HG02678 (cell line): ENCODE data around the gene PRKCE.
"Not testable (repeated sequence)": the region's sequence is repeated elsewhere in the genome, so short reads cannot be mapped to it uniquely, and the experiment has no call there.

Source experiments
- ATAC-seq: cut with Tn5 transposase; IDR thresholded peaks from one replicate; pipeline ENCODE4 v1.9.1; 2021; ENCODE audit warnings: mild to moderate bottlenecking, moderate library complexity; ENCODE audit not compliant: unreplicated experiment

Gene PRKCE

GRCh38 chr2:45882707-45883602 is 231.5 kb downstream of the PRKCE start:
- ATAC-seq: no peak

- ATAC-seq: no peak
These were observed 232.1 kb downstream of the PRKCE start for GRCh38 chr2:45883603-45884000.

DNA sequence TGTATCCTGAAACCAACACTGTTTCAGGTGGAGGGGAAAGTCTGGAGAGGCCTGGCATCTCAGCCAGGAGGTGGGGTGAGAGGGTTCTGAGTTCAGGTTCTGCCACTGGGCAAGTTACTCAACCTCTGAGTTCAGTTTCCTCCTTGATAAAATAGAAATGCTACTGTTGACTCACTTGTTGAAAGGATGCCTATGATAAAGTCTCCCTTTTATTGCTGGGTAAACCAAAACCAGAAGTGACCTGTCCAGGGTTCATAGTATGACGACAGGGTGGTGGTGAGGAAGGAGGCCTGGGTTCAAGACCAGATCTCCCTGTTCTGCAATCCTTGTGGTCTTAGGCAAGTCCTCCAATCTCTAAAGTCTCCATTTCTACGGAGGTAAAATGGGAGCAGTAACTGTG is 232.7 kb downstream of the PRKCE start:
- ATAC-seq: no peak

- no peak for ATAC-seq
These were observed 233.7 kb downstream of the PRKCE start for GRCh38 chr2:45885171-45885621.

GRCh38 chr2:45886171-45886663 is 234.7 kb downstream of the PRKCE start:
- ATAC-seq: no peak

- no peak for ATAC-seq
These were observed 236.7 kb downstream of the PRKCE start for GRCh38 chr2:45888167-45888566.

GRCh38 chr2:45888641-45889040 is 237.2 kb downstream of the PRKCE start:
- ATAC-seq: no peak

GRCh38 chr2:45889053-45889452 is 237.6 kb downstream of the PRKCE start:
- ATAC-seq: peak; percentile 86

GRCh38 chr2:45889620-45890370 is 238.3 kb downstream of the PRKCE start:
- peak; percentile 29 for ATAC-seq

DNA sequence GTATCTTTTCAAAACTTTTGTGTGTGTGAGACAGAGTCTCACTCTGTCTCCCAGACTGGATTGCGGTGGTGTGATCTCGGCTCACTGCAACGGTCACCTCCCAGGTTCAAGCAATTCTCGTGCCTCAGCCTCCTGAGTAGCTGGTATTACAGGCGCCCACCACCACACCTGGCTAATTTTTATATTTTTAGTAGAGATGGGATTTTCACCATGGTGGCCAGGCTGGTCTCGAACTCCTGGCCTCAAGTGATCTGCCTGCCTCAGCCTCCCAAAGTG is 238.8 kb downstream of the PRKCE start:
- not testable (repeated sequence) for ATAC-seq

DNA sequence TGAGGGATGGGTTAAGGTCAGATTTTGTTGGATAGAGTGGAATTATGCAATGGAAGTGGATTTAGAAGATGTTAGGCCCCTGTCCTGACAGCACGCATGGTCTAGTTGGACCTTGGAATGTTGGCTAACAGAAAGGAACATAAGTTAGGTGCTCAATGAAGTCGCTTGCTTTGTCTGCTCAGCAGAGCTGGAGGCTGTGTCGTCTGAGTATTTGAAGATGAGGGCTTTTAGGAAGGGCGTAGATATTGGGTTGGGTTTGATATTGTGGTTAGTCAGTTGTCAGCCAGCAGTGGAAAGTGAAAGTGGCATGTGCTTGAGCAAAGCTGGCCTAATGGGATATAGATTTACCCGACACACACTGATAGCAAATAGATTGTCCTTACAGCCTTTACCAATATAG is 239.3 kb downstream of the PRKCE start:
- ATAC-seq: no peak

- ATAC-seq: no peak
These were observed 240.4 kb downstream of the PRKCE start for GRCh38 chr2:45891719-45892424.

GRCh38 chr2:45892425-45892745 is 240.9 kb downstream of the PRKCE start:
- ATAC-seq: no peak

DNA sequence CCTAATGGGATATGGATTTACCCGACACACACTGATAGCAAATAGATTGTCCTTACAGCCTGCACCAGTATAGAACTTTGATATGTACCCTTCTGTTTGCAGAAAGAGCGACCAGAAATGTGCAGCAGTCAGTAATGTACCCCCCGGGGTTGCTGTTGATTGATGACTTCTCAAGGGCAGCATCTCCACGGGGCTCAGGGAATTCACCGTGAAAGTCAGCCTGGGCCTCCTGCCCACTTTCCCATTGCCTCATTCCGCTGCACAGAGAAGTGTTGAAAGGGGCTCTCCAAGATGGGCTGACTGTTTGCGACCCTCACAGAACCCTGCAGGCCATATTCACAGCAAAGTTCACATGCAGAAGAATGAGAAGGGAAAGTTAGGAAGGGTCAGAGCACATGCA is 241.3 kb downstream of the PRKCE start:
- no peak for ATAC-seq

- no peak for ATAC-seq
These were observed 242.7 kb downstream of the PRKCE start for GRCh38 chr2:45894211-45894610.

DNA sequence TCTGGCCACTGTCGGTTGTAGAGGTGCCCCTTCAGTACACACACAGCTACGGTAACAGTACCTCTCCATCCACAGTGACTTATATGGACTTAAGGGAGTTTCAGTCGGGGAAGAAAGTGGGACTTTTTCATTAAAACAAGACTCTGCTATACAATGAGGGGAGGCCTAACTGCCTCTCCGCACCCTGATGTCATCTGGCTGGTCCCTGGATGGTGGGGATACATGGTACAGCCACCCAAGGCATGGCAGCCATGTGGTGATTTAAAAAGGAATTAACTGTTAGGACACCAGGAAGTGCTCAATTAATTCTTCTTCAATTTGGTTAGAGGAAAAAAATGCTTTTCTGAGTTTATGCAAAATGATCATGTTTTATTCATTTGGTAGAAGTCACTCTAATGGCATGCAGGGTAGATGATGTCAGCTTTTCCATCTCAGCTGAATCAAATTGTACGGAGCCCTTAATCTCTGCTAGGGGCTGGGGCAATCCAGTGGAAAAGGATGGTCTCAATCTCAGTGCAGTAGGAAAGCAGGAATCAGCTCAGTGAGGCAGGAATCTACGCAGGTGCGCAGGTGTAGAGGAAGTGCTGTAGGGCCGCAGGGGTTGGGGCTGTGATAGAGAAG is 243.9 kb downstream of the PRKCE start:
- ATAC-seq: no peak

DNA sequence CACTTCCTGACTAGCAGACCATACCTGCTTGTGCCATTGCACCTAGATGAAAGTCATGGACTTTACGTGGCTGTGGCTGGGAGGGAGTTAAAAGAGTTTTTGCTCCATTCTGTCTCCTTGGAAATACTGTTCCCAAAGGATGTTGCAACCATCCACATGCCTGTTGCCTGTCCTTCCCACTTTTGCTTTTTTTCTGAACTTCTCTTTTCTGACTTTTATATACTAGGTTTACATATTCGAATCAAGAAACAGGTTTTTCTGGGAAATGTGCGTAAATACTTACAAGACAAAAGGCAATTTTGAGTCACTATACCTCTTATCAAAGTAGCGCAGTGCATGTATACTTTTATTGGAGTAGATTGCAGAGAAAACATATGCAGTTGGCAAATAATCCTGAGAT is 244.8 kb downstream of the PRKCE start:
- ATAC-seq: no peak

DNA sequence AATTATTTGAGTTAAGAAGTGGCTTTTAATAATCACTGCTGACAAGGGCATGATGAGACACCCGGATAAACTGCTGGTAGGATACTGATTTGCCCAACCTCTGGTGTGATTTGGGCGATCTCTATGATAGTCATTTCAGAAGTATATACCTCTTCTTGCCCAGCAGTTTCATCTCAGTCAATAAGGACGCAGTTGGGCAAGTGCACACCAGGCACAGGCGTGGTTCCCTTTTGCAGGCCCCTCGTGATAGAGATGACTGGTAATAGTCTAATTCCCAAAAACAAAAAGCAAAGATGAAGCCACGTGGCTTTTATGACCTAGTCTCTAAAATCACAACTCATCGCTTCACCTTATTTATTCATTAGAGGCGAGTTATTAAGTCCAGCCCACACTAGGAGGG is 246.4 kb downstream of the PRKCE start:
- no peak for ATAC-seq

DNA sequence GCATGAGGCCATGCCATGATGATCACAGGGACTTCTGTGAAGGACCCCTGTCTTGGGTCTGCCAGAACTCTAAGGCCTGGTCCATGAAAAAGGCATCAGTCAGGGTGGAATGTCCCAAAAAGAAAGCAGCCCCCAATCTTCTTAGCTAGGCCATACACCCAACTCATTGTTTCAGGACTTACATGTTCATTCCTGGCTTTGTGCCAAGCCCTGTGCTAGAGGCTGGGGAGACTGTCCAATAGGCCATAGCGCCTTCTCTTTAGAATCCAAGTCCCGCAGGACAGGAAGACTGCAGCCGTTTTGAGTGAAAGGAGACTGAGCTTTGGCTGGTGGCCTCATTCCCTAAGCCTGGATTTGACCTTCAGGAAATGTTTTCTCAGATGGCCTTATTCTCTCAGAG is 247.3 kb downstream of the PRKCE start:
- ATAC-seq: no peak

DNA sequence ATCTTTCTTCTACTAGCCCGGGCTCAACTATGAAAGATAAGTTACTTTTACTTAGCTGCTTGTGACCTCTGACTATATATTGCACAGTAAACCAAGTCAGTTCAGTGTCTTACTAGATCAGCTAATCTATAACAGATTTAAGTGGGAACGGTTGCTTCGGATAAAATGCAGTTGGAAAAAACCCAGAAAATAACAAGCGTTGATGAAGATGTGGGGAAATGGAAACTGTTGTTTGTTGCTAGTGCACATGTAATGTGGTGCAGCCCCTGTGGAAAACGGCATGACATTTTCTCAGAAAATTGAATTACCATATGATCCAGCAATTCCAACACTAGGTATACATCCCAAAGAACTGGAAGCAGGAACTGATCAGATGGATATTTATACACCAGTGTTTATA is 248.5 kb downstream of the PRKCE start:
- no peak for ATAC-seq

DNA sequence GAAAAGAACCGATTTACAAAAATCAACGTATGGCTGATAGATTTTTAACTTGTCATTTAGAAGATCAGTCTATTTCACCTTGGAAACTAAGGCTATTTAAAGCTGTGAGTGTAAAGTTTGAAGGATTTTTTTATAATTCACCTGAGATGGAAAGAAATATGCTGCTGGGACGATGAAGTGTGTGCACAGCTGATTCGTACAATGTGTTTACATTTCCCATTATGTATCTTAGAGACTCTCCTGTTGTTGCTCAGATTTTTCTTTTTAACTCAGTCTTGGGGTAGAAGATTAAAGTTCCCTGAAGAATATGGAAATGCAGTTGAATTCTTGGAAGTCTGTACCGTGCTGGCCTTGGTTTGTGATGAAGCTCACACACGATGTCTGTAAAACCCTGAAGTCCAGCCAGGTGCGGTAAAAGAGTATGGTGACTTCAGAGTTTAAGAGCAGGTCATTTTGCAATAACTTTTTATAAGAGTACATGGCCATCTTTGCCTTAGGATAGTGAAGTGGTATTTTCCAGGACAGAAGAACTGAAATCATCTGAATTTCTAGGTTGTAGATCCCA is 250.1 kb downstream of the PRKCE start:
- ATAC-seq: no peak
